NCI-H2107 treated with DMSO at 0.1 percent for 48 hours (cell line): ENCODE results near the gene GPHA2.

ENCODE experiments used
- DNase-seq: peaks from one replicate; lab custom pipeline; 2025; ENCODE audit not compliant: unreplicated experiment; lab: John Stamatoyannopoulos, UW

GPHA2 gene

DNA sequence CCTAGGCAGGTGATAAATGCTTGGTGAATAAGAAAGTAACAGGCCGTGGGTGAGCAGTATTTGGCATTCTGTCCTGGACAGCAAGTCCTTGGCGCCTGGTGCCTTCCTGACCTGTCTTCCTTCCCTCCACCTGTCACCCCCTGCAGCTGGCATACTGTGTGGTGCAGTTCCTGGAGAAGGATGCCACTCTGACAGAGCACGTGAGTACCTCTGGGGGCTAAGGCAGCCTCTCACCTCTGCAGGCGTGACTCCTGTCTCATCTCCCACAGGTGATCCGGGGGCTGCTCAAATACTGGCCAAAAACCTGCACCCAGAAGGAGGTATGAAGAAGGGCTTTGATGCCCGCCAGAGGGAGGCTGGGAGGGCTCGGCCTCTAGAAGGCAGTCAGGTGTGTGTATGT is 4.4 kb downstream of the GPHA2 start:
- DNase-seq: no peak

DNA sequence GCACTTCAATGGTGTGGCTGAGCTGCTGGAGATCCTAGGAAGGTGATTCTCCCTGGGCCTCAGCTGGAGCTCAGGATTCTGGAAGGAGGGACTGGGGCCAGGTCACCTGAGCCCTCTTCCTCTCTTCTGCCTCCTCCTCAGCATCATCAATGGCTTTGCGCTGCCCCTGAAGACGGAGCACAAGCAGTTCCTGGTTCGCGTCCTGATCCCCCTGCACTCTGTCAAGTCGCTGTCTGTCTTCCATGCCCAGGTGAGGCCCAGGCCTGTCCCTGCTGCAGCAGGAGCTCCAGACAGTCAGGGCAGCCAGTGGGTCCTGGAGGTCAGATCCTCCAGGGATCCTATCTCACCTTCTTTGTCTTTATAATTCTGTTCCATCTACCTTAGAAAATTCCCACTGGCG is 5.4 kb downstream of the GPHA2 start:
- DNase-seq: no peak

DNA sequence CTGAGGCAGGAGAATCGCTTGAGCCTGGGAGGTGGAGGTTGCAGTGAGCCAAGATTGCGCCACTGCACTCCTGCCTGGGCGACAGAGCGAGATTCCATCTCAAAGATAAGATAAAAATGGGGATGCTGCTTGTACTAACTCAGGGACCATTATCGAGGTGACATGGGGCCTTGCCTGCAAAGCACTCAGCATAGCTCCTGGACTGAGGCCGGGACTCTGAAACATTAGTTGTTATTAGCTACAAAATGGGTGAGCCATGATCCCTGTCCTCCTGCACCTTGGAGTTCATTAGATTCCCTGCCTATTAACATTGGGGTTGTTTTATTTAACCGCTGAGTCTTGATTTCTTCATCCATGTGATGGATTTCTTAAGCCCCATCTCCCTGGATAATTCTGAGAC is 6.1 kb downstream of the GPHA2 start:
- no peak for DNase-seq

DNA sequence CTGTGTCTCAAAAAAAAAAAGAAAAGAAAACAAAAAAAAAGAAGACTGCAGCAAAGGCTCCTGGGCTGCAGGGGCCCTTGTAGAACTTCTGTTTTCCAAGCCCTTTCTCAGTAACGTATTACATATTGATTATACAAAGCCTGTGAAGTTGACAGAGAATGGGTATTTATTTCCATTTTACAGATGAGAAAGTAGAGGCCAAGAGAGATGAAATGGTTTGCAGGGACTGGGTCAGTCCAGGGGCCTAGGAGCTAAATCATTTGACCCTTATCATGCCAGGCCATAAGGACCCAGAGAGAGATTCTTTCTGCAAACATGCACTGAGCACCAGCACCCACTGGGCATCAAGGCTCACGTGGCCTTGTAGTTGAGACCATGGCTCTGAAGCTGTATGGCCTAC is 6.7 kb downstream of the GPHA2 start:
- no peak for DNase-seq

DNA sequence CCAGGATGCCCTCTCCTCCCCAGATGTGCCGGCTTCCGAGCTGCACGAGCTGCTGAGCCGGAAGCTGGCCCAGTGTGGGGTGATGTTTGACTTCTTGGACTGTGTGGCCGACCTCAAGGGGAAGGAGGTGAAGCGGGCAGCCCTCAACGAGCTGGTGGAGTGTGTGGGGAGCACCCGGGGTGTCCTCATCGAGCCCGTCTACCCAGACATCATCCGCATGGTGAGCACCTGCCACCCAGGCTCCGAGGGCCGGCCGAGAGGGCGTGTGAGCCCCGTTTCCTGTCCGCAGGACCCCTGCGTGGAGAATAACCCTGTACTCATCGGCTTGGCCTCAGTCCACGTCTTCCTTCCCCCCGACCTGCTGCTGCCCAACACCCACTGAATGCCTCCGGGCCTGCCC is 9.0 kb downstream of the GPHA2 start:
- no peak for DNase-seq

DNA sequence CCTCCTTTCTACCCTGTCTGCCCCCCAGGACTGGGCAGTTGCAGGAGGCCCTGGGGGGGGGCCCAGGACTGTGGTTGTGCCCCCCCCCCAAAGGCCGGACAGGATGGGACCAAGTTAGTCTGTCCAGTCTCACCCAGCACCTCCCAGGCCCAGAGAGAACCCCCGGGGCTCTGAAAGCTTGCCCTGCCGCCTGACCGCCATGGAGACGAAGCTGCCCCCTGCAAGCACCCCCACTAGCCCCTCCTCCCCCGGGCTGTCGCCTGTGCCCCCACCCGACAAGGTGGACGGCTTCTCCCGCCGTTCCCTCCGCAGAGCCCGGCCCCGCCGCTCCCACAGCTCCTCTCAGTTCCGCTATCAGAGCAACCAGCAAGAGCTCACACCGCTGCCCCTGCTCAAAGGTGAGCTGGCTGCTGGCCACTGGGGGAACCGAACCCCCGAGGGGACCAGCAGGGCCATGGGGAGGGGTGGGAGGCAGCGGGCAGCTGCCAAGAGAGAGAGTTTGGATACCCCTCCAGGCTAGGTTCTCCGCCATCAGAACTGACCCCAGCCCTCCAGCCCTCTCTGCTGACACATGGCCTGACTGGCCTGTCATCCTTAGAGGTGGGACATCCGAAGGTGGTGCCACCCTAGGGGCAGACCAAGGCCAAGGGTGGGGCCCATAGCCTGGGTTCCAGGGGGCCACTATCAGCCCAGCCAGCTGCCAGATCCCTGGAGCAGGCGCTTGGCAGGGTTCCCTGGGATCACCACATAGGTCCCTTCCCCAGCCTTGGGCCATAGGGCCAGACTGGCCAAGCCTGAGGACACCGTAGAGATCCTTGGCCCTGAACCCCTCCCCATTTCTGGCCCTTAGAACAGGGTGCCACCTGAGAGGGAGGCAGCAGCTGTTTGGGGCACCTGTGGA is 9.9 kb downstream of the GPHA2 start:
- DNase-seq: no peak

DNA sequence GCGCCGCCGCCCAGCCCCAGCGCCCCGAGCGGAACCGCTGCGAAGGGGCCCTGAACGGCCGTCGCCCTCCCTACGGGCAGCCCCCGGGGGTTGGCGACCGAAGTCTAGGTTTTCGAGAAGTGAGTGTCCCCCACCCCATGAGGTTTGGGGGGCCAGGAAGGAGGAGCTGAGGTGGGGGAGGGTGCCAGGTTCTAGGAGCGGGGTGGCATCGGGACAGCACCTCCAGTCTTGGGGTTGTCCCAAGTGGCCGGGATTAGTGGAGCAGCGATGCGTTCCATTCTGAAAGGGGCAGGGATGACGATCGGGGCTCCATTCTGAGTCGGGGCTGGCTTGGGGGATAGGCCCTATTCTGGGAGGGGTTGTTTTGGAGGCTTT is 10.8 kb downstream of the GPHA2 start:
- DNase-seq: no peak

DNA sequence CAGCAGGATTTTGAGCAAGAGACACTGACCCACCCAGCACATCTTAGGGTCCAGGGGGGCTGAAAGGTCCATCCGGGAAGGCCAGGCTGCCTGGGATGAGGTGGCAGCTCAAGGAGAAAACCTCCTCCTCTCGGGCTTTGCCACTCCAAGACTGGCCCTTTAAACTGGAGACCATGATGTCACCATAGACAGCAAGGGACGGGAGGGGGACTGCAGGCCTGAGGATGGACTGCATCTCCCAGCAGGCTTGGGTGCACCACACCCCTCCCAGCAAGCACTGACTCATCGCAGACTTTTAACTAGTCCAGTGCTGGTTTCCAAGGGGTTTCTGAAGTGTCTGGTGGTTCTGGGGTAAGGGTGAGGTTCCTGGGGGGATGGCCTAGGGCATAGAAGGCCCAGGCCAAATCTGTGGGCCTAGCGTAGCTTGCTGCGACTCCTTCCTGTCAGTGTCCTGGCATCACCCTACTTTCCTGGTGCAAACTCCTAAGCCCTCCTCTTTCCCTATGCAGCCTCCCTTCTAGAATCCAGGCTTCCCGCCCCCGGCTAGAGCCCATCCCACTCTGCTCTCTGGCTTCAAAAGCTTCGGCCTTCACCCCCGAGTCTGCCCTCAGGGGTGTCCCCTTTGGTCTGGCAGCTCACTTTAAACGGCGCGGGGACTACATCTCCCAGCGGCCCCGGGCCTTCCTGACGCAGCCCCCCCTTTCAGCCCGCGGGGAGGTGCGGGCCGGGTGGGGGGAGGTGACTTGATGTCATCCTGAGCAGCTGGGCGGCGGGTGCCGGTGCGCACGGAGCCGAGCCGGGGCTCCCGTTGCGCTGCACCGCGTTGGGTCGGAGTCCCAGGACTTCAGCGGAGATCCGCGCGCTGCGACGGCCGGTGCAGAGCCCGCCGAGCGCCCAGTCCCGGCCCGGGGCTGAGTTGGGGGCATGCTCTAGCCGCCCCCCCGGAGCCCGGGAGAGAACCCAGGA is 11.5 kb downstream of the GPHA2 start, which contains the start of gene PPP2R5B:
PPP2R5B (plus strand) TSS at position 746 of the 966 bp plus-strand sequence. CDS start 1,046 bp downstream, outside the sequence.
- peak; percentile 55 for DNase-seq

DNA sequence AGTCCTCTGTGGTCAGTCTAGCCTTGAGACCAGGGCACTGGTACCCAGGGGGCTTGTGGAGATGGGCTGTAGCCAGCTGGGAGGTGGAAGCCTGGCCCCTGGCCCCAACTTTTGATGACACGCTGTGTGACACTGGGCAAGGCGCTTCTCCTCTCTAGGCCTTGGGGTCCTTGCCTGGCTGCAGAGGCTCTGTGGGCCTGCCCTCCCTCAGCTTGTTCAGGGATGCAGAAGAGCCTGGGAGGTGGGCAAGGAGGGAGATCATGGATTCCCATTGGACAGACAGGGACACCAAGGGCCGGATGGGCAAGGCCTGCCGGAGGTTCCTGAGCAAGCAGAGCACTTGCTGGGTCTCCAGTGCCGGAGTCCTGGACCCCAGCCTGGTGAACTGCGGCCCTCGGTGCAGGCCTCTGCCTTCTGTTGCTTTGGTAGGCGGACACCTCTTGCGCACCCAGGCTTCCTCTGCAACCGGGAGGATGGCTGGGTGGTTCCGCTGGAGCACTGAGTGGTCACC is 12.5 kb downstream of the GPHA2 start:
- no peak for DNase-seq

DNA sequence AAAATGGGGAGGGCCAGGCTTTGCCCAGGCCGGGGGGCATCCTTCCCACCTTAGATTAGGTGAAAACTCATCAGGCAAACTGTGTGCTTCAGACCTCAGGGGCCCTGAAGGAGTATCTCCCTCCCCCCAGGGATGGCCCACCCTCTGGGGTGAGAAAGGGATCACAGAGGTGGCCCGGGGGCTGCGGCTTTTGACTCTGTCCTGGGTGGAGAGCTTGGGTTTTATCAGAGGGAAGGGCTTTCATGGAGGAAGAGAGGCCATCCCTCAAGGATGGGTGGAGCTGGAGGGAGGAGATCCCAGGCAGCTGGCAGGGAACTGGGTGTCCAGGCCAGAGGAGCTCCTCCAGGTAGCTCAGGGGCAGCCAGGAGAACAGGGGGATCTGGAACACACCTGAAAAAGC is 14.3 kb downstream of the GPHA2 start:
- no peak for DNase-seq

DNA sequence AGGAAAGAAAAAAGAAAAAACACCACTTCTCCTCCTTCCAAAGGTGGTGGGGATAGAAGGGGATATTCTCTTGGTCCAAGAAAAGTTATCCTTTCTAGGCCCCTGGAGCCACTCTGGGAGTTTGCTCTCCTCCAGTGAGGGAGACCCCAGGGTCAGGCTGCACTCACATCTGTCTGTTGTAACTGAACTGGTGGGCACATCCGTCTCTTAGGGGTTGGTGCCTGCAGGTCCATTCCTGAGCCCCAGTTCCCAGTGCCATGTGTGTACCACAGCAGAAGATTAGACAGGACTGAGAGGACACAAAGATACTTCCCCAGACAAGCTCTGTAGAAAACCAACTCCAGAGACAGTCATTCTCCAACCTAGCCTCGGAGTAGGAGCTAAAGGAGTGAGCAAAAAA is 15.6 kb downstream of the GPHA2 start:
- no peak for DNase-seq

DNA sequence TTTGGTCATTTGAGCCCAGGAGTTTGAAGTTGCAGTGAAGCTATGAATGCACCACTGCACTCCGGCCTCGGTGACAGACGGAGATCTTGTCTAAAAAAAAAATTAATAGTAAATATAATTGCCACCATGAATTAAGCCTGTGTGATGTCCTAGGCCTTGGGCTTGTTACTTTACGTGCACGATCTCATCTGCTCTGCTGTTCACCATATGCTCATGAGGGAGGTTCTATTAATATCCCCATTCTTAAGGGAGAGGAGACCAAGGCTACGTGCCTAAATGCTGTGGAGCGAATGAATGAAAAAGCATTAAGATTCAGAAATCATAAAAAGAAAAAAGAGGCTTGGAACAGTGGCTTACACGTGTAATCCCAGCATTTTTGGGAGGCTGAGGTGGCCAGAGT is 16.1 kb downstream of the GPHA2 start:
- DNase-seq: no peak

DNA sequence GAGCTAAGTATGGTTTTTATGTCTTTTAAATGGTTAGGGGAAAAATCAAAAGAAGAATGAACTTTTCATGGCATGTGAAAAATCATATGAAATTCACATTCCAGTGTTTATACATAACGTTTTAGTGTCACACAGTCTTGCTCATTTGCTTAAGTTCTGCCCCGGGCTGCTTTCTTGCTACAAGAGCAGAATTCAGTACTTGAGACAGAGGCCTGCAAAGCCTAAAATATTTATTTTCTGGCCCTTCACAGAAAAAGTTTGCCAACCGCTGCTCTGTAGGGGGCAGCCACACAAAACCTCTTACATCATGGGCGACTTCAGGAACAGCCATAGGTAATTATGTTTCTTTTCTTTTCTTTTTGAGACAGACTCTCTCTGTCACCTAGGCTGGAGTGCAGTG is 17.7 kb downstream of the GPHA2 start:
- no peak for DNase-seq

DNA sequence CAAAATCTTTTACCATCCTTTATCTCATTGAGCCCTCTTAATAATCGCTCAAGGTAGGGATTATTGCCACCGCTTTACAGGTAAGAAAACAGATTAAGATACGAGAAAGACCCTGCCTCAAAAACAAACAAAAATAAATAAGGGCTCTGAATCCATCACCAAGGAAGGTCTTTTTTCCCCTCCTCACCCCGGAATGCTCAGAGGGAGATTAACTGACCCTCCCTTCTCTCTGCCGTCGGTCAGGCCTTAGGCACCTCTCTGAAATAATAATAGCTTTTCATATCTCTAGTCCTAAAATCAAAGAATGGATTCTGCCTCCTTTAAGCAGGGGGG is 18.1 kb downstream of the GPHA2 start:
- no peak for DNase-seq

DNA sequence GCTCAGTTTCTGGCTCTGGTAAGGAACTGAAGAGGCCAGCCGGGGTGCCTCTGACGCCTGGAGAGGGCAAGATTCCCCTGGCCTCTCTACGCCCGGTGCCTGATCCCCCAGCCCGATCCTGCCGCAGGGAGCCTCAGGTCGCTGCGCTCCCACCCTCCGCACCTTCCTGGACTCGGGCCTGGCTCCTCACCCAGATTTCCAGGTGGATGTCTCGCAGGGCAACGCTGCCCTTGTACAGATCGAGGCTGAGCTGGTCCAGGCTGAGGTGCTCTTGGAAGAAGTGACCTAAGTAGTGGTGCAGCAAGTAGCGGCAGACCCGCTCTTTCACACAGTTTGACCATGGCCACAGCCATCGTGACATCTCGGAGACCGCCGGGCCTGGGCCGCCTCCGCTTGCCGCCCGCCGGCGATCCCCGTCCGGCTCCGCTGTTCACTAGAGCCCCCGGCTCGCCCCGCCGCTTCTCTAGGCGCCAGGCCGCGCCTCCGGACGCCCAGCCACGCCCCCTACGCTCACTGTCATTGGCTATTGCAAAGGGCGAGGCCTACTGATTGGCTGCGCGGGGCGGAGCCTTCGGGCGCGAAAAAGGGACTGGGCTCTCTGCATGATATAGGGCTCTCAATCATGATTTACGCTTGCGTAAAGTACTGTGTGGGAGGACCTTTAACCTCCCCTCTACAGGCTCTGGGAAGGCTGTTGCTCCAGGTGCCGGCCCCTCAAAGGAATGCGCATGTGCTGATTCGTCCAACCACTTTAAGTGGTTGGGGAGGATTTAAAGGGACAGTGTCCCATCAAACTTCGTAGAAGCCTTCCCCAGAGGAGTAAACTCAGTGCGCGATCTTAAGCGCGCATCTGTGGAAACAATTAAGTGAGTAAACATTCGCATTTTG is 18.7 kb downstream of the GPHA2 start, which contains the start of gene ATG2A:
ATG2A (minus strand) TSS at position 435 of the 888 bp plus-strand sequence; CDS start at position 361, 74 bp downstream.
- DNase-seq: peak; percentile 99

DNA sequence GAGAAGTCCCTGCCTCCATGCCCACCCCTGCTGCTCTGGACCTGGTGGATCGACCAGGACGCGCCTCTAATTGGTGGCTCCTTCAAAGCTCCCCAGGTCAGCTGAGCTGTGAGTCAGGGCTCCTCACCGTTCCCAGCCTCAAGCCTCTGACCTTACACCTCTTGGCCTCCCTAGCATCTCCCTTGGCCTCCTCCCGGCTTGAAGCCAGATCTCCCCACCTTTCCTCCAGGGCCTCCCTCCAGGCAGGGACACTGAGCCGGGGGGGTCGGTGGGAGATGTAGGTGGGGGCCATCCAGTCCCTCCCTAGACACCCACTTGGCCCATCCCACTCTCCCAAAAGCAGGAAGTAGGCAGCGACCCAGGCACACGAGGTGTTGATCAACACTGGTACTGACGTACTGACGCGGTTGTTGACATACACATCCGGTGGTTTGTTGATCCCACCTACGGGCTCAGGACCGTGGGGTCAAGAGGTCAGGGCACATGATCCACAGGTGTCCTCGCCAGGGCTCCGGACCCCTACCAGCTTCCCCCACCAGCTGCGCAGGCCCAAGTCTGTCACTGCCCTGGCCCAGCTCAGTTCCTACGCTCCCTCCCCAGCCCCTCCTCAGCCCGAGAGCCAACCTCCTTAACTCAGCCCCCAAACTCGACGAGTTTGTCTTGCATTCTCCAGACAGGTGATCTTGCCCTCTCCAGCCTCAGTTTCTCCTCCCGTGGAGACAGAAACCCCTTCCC is 19.5 kb downstream of the GPHA2 start:
- DNase-seq: no peak

DNA sequence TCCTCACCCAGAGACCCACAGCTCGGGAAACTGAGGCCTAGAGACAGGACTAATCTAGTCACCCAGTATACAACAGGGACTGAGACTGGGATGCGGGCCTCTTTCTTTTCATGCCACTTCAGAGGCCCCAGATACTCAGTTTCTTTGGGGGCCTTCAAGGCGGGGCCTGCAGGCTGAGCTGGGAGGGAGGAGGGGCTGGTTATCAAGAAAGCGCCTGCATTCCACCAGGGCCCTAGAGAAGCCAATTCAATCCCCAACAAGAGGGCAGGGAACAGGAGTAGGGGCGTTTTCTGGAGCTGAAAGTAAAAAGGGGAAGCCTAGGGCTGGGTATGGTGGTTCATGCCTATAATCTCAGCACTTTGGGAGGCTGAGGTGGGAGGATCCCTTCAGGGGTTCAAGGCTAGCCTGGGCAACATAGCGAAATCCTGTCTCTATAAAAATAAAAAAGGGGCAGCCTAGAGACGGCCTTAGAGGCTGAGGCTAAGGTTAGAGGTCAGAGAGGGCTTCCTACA is 20.3 kb downstream of the GPHA2 start:
- DNase-seq: no peak

DNA sequence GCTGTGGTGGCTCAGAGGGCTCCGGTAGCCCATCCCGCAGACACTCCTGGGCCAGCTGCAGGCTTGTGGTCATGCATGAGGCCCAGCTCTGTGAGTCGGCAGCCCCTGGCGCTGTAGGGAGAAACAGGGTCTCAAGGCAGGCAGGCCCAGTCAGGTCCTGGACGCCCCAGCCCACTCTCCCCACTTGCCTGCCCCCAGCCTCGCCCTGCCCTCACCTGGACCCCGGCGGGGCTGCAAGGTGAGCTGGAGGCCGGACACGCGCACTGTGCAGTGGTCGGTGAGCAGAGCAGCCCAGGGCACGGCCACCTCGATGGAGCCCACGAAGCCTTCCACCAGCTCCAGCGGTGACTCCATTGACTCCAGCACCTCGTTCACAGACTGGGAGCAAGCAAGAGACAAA is 21.6 kb downstream of the GPHA2 start:
- no peak for DNase-seq

DNA sequence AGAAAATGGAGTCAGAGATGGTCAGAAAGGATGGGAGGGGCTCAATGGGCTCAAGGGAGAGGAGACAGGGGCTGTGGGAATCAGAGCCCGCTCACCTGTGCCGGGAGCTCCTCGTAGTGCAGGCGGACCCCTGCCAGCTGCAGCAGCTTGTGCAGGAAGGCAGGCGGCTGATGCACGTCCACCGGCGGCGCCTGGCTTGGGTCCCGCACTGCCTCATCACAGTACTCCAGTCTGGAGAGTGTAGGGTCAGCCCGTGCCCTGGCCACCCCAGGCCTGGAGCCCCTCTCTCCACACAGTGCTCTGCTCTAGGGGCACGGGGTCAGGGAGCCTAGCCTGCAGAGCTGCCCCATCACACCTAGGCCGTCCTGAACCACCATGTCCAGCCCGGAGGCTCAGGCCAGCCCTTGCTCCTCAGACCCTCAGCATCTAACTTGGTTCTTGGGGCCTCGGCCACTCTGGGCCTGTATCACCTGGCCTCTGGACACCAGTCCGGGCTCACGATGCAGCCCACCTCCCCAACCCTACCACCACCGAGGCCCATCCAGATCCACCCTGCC is 22.4 kb downstream of the GPHA2 start:
- no peak for DNase-seq
